ENCODE measurements around the gene LY86. TPM values are rescaled to one million over a fixed set of nuclear protein-coding genes. Genes with fewer than 3 reads are reported as not detected.

The LY86 gene
- total and polyA plus RNA-seq, 2 donors (not counting 3 experiments of a cell fraction or from before 2014, with no cell fraction given), result not detected

DNA sequence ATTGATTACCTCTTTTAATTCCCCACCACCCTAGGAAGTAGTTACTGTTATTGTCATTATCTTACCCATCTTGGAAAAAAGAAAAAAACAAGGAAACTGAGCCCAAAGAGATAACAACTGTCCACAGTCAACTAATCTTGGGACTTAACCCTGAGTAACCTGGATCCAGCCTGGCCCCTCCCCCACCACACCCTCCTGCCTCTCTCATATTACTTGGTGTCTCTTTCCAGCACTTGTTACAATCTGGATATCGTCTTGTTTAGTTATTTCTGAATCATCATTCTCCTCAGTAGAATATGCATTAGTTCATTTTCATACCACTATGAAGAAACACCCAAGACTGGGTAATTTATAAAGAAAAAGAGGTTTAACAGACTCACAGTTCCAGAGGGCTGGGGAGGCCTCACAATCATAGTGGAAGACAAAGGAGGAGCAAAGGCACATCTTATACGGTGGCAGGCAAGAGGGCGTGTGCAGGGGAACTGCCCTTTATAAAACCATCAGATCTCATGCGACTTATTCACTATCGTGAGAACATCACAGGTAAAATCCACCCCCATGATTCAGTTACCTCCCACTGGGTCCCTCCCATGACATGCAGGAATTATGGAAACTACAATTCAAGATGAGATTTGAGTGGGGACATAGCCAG is 60.3 kb downstream of the LY86 start:
- FAIRE-seq (no peak), DNase-seq (ENCODE audit: low read depth, low spot score) (no peak)
- TF ChIP-seq EZH2 (IDR thresholded peaks at IDR 0.05; ENCODE audit: borderline replicate concordance, low read depth, low read length, severe bottlenecking), result no peak
- TF ChIP-seq, protein P1, sequence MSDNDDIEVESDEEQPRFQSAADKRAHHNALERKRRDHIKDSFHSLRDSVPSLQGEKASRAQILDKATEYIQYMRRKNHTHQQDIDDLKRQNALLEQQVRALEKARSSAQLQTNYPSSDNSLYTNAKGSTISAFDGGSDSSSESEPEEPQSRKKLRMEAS (IDR thresholded peaks at IDR 0.05; ENCODE audit: insufficient read depth, insufficient read length), result no peak
- no peak for TF ChIP-seq JUN (IDR thresholded peaks at IDR 0.05; ENCODE audit: borderline replicate concordance, insufficient read depth, insufficient read length, low read depth)
- no peak for TF ChIP-seq MYC (IDR thresholded peaks at IDR 0.05; ENCODE audit: low read depth, low read length)
- H3K27me3 ChIP-seq (ENCODE audit: control insufficient read depth in 2 of 2, insufficient read depth in 2 of 2, low read length in 2 of 2), result no peaks in the 10 kb centered on the region
- no peak overlapping the region for H2AFZ ChIP-seq (ENCODE audit: low read depth, low read length)
- BruUV-seq (replicated peaks), result no TSS peak
- no peak overlapping the region for H3K9ac ChIP-seq (replicated peaks; ENCODE audit: extremely low read depth, insufficient read depth, low read length)
- H3K4me3 ChIP-seq (replicated peaks in 1 of 3; ENCODE audit: insufficient read depth in 1 of 3, low read depth in 1 of 3, low read length in 3 of 3), result no peak overlapping the region
- H3K4me1 ChIP-seq (ENCODE audit: control insufficient read depth, extremely low read depth, insufficient read depth, low read length), result no peaks in the 10 kb centered on the region
- H3K4me2 ChIP-seq (ENCODE audit: insufficient read depth, low read length), result no peak overlapping the region
- no peaks in the 10 kb centered on the region for H3K36me3 ChIP-seq (ENCODE audit: control insufficient read depth in 2 of 2, extremely low read depth in 1 of 2, insufficient read depth in 2 of 2, low read length in 2 of 2)
- dilution Hi-C loops (cut with MboI; ENCODE audit: extremely low pct_ligation_motif_present, low sequenced_read_pairs) (no loop called here), intact Hi-C loops (cut with micrococcal nuclease) (no loop called here)
- H3K9me1 ChIP-seq (replicated peaks; ENCODE audit: control insufficient read depth, extremely low read depth, insufficient read depth, low read length), result no peaks in the 10 kb centered on the region
- H3K9me3 ChIP-seq (replicated peaks; ENCODE audit: control insufficient read depth, insufficient read depth, low read length), result no peaks in the 10 kb centered on the region
- H4K20me1 ChIP-seq (replicated peaks; ENCODE audit: control insufficient read depth, extremely low read depth, insufficient read depth, low read length), result no peaks in the 10 kb centered on the region
- POLR2A ChIA-PET, result no interaction called here
- H3K27ac ChIP-seq (ENCODE audit: insufficient read depth, low read depth, low read length), result no peak overlapping the region
- H3K79me2 ChIP-seq (ENCODE audit: control insufficient read depth, insufficient read depth, low read length), result no peaks in the 10 kb centered on the region
- CTCF ChIA-PET, result no interaction called here

DNA sequence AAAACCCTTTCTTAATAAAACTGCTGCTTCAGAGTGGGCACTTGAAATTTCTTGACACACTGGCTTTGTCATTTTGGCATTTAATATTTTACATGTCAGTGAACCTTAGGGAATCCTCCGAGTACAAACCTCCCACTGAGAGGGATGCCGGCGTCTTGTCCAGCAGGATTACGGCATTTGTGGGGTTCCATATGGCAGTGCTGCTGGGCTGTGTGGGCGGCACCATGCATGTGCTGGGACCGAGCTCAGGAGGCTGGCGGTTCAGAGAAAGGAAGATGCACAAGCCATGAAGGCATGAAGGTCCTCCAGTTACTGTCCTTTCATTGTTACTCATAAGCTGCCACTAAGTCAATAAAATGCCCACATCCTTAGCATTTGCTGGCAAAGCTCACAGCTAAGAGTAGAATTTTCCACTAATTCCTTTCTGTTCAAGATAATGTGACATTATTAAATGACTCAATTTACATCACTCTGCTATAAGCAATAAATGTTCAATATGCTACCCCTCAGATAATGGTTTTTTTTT is 61.4 kb downstream of the LY86 start:
- TF ChIP-seq, protein P1 (IDR thresholded peaks at IDR 0.05; ENCODE audit: insufficient read depth, insufficient read length), result no peak
- TF ChIP-seq JUN (IDR thresholded peaks at IDR 0.05; ENCODE audit: borderline replicate concordance, insufficient read depth, insufficient read length, low read depth), result no peak
- TF ChIP-seq, protein P2, sequence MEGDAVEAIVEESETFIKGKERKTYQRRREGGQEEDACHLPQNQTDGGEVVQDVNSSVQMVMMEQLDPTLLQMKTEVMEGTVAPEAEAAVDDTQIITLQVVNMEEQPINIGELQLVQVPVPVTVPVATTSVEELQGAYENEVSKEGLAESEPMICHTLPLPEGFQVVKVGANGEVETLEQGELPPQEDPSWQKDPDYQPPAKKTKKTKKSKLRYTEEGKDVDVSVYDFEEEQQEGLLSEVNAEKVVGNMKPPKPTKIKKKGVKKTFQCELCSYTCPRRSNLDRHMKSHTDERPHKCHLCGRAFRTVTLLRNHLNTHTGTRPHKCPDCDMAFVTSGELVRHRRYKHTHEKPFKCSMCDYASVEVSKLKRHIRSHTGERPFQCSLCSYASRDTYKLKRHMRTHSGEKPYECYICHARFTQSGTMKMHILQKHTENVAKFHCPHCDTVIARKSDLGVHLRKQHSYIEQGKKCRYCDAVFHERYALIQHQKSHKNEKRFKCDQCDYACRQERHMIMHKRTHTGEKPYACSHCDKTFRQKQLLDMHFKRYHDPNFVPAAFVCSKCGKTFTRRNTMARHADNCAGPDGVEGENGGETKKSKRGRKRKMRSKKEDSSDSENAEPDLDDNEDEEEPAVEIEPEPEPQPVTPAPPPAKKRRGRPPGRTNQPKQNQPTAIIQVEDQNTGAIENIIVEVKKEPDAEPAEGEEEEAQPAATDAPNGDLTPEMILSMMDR (IDR thresholded peaks at IDR 0.05; ENCODE audit: extremely low read depth in 1 of 2, insufficient read depth in 1 of 2, low read depth in 1 of 2, low read length in 2 of 2), result no peak
- TF ChIP-seq GATA2 (IDR thresholded peaks at IDR 0.05; ENCODE audit: insufficient read depth, insufficient read length, low read depth, low read length), result no peak
- no peak for TF ChIP-seq EZH2 (IDR thresholded peaks at IDR 0.05; ENCODE audit: borderline replicate concordance, low read depth, low read length, severe bottlenecking)
- TF ChIP-seq MYC (IDR thresholded peaks at IDR 0.05; ENCODE audit: low read depth, low read length), result no peak
- TF ChIP-seq FOS (IDR thresholded peaks at IDR 0.05; ENCODE audit: borderline replicate concordance, insufficient read depth, low read length), result no peak
- no peak for TF ChIP-seq POLR2A (IDR thresholded peaks at IDR 0.05; ENCODE audit: low read depth, low read length)
- TF ChIP-seq POLR2AphosphoS5 (IDR thresholded peaks at IDR 0.05; ENCODE audit: insufficient read depth, low read depth, low read length), result no peak
- Histone ChIP-seq H3K9me1 (replicated peaks; ENCODE audit: control insufficient read depth, extremely low read depth, insufficient read depth, low read length) (no peaks in the 10 kb centered on the region), H3K27me3 (ENCODE audit: control insufficient read depth in 2 of 2, insufficient read depth in 2 of 2, low read length in 2 of 2) (no peaks in the 10 kb centered on the region), H3K9ac (replicated peaks; ENCODE audit: extremely low read depth, insufficient read depth, low read length) (no peak overlapping the region), H3K9me3 (replicated peaks; ENCODE audit: control insufficient read depth, insufficient read depth, low read length) (no peaks in the 10 kb centered on the region), H3K27ac (ENCODE audit: insufficient read depth, low read depth, low read length) (no peak overlapping the region), H4K20me1 (replicated peaks; ENCODE audit: control insufficient read depth, extremely low read depth, insufficient read depth, low read length) (no peaks in the 10 kb centered on the region), H3K36me3 (ENCODE audit: control insufficient read depth in 2 of 2, extremely low read depth in 1 of 2, insufficient read depth in 2 of 2, low read length in 2 of 2) (no peaks in the 10 kb centered on the region), H3K4me2 (ENCODE audit: insufficient read depth, low read length) (no peak overlapping the region), H2AFZ (ENCODE audit: low read depth, low read length) (no peak overlapping the region), H3K4me1 (ENCODE audit: control insufficient read depth, extremely low read depth, insufficient read depth, low read length) (peaks cover 8% of the 10 kb centered on the region), H3K4me3 (replicated peaks in 1 of 3; ENCODE audit: insufficient read depth in 1 of 3, low read depth in 1 of 3, low read length in 3 of 3) (no peak overlapping the region), H3K79me2 (ENCODE audit: control insufficient read depth, insufficient read depth, low read length) (no peaks in the 10 kb centered on the region)
- dilution Hi-C loops (cut with MboI; ENCODE audit: extremely low pct_ligation_motif_present, low sequenced_read_pairs), result no loop called here
- ChIA-PET POLR2A (no interaction called here), CTCF (interaction anchor here (0.6 kb wide), 1 partner anchor 114 kb away, joined by 3 read pairs; no protein-coding TSS in a partner anchor)
- no peak for DNase-seq (ENCODE audit: low read depth, low spot score)
- intact Hi-C loops (cut with micrococcal nuclease), result no loop called here
- no TSS peak for BruUV-seq (replicated peaks)
- no peak for FAIRE-seq
